Fibroblast of lung (primary cell): ENCODE results near the gene CCDC187. TPM values are rescaled to one million over a fixed set of nuclear protein-coding genes. Genes with fewer than 3 reads are reported as not detected.

Experiments
- DNase-seq, 2 donors: peaks; one replicate each; pipeline versions ENCODE4 v3.0.0 to v3.0.0-alpha.2; 2010; ENCODE audit warnings: low read depth in 2 of 2
- H2AFZ ChIP-seq: 2 replicates; pipeline ENCODE4 v1.5.1; 2012; ENCODE audit warnings: low read length, control low read depth, inconsistent platforms
- H3K27ac ChIP-seq: 2 replicates; pipeline ENCODE4 v1.5.1; 2011; ENCODE audit warnings: low read length, control low read depth; ENCODE audit not compliant: insufficient read depth
- H3K27me3 ChIP-seq: 2 replicates; pipeline ENCODE4 v1.5.1; 2011; ENCODE audit warnings: mild to moderate bottlenecking, low read length; ENCODE audit not compliant: control insufficient read depth, insufficient read depth
- H3K36me3 ChIP-seq: 2 replicates; pipeline ENCODE4 v1.5.1; 2011; ENCODE audit warnings: low read length; ENCODE audit not compliant: control insufficient read depth, insufficient read depth
- H3K4me1 ChIP-seq: 2 replicates; pipeline ENCODE4 v1.5.1; 2011; ENCODE audit warnings: low read length; ENCODE audit not compliant: control insufficient read depth, insufficient read depth; ENCODE audit errors: extremely low read depth
- H3K4me2 ChIP-seq: 2 replicates; pipeline ENCODE4 v1.5.1; 2011; ENCODE audit warnings: low read length, control low read depth; ENCODE audit not compliant: insufficient read depth; ENCODE audit errors: extremely low read depth
- H3K4me3 ChIP-seq, 4 experiments: fragments of 200-600 bp in 1 of 4; sonication (generic) in 1 of 4; replicated peaks in 1 of 4; 2 replicates each; pipeline ENCODE4 v1.5.1; 2011 to 2016; ENCODE audit warnings: low read length in 4 of 4, low read depth in 3 of 4, mild to moderate bottlenecking in 3 of 4, control low read depth in 2 of 4, inconsistent platforms in 1 of 4, mixed read lengths in 1 of 4; ENCODE audit not compliant: insufficient read depth in 1 of 4; ENCODE audit errors: control extremely low read depth in 1 of 4
- H3K79me2 ChIP-seq: 2 replicates; pipeline ENCODE4 v1.5.1; 2012; ENCODE audit warnings: mild to moderate bottlenecking, low read length, inconsistent platforms; ENCODE audit not compliant: control insufficient read depth, insufficient read depth
- H3K9ac ChIP-seq: 2 replicates; pipeline ENCODE4 v1.5.1; 2011; ENCODE audit warnings: mild to moderate bottlenecking, low read length, control low read depth; ENCODE audit not compliant: insufficient read depth
- H3K9me3 ChIP-seq: 2 replicates; pipeline ENCODE4 v1.5.1; 2012; ENCODE audit warnings: low read depth, low read length; ENCODE audit not compliant: control insufficient read depth, insufficient read depth
- H4K20me1 ChIP-seq: 2 replicates; pipeline ENCODE4 v1.5.1; 2011; ENCODE audit warnings: low read length; ENCODE audit not compliant: control insufficient read depth, insufficient read depth; ENCODE audit errors: extremely low read depth
- CTCF ChIP-seq, 2 donors: IDR thresholded peaks in 1 of 2; conservative IDR thresholded peaks in 1 of 2; 1 replicate in 1 of 2; 2 replicates in 1 of 2; pipeline ENCODE4 v1.5.1; 2011 to 2012; ENCODE audit warnings: low read length in 2 of 2, control low read depth in 1 of 2, inconsistent platforms in 1 of 2, low read depth in 1 of 2, mild to moderate bottlenecking in 1 of 2
- EZH2 ChIP-seq: IDR thresholded peaks from 2 replicates; pipeline ENCODE4 v1.5.1; 2012; ENCODE audit warnings: low read length, control low read depth, mild to moderate bottlenecking; ENCODE audit errors: missing control alignments
- polyA plus RNA-seq, 2 donors: library from polyadenylated mRNA; depleted of rRNA in 1 of 2; stranded (reverse) in 1 of 2; unstranded in 1 of 2; fragments of >200 nt; gene quantifications; 2 replicates each; pipeline ENCODE4 v1.2.1, GENCODE V29; 2011 to 2012; ENCODE audit warnings: missing spikeins in 1 of 2
- total RNA-seq: library from RNA; depleted of rRNA; stranded (reverse); fragments of >200 nt; gene quantifications from 2 replicates; pipeline ENCODE4 v1.2.1, GENCODE V29; 2014

CCDC187 gene
- total and polyA plus RNA-seq, 2 donors (not counting 1 experiment from before 2014, with no cell fraction given), result not detected

GRCh38 chr9:136285501-136286358 lies 18.2 kb downstream of the CCDC187 start:
- no peaks in the 10 kb centered on the region for H4K20me1 ChIP-seq
- no peaks in the 10 kb centered on the region for H3K36me3 ChIP-seq
- no peak overlapping the region for H3K9ac ChIP-seq
- no peaks in the 10 kb centered on the region for H3K4me1 ChIP-seq
- peaks cover 5% of the 10 kb centered on the region for H3K27me3 ChIP-seq
- H3K27ac ChIP-seq, result no peak overlapping the region
- no peak overlapping the region for H3K4me3 ChIP-seq
- no peak overlapping the region for H2AFZ ChIP-seq
- no peak overlapping the region for H3K4me2 ChIP-seq
- H3K79me2 ChIP-seq, result no peaks in the 10 kb centered on the region
- no peak for DNase-seq
- H3K9me3 ChIP-seq, result no peaks in the 10 kb centered on the region
- TF ChIP-seq CTCF (conservative IDR thresholded peaks at IDR 0.05 in 1 of 2, IDR thresholded peaks at IDR 0.05 in 1 of 2; ENCODE audit: low read depth in 1 of 2, low read length in 2 of 2), result no peak

GRCh38 chr9:136284951-136285350 lies 18.9 kb downstream of the CCDC187 start:
- Histone ChIP-seq H3K27ac (no peak overlapping the region), H4K20me1 (no peaks in the 10 kb centered on the region), H3K4me3 (no peak overlapping the region), H3K4me1 (no peaks in the 10 kb centered on the region), H3K79me2 (no peaks in the 10 kb centered on the region), H3K9me3 (no peaks in the 10 kb centered on the region), H2AFZ (no peak overlapping the region), H3K9ac (no peak overlapping the region), H3K27me3 (peaks cover 5% of the 10 kb centered on the region), H3K36me3 (no peaks in the 10 kb centered on the region), H3K4me2 (no peak overlapping the region)
- no peak for DNase-seq
- no peak for TF ChIP-seq EZH2
- TF ChIP-seq CTCF (conservative IDR thresholded peaks at IDR 0.05 in 1 of 2, IDR thresholded peaks at IDR 0.05 in 1 of 2; ENCODE audit: low read depth in 1 of 2, low read length in 2 of 2), result no peak

GRCh38 chr9:136284311-136284710 lies 19.6 kb downstream of the CCDC187 start:
- Histone ChIP-seq H3K79me2 (no peaks in the 10 kb centered on the region), H3K4me3 (no peak overlapping the region), H3K4me1 (no peaks in the 10 kb centered on the region), H3K9me3 (no peaks in the 10 kb centered on the region), H2AFZ (no peak overlapping the region), H3K27ac (no peak overlapping the region), H4K20me1 (no peaks in the 10 kb centered on the region), H3K4me2 (no peak overlapping the region), H3K27me3 (peaks cover 5% of the 10 kb centered on the region), H3K36me3 (no peaks in the 10 kb centered on the region), H3K9ac (no peak overlapping the region)
- no peak for DNase-seq
- TF ChIP-seq EZH2 (no peak), CTCF (conservative IDR thresholded peaks at IDR 0.05 in 1 of 2, IDR thresholded peaks at IDR 0.05 in 1 of 2; ENCODE audit: low read depth in 1 of 2, low read length in 2 of 2) (no peak)
